Keratinocyte (primary cell): ENCODE measurements around the gene DIO1. TPM values are rescaled to one million over a fixed set of nuclear protein-coding genes. Genes with fewer than 3 reads are reported as not detected.

ENCODE experiments used
- DNase-seq: peaks from one replicate; pipeline ENCODE4 v3.0.0-alpha.2; 2011; ENCODE audit warnings: low read depth, missing footprints, low spot score
- FAIRE-seq: peaks from 2 replicates; lab custom pipeline; 2011; peaks lifted over from hg19 to GRCh38; lab: Jason Lieb, UNC
- H2AFZ ChIP-seq: 2 replicates; pipeline ENCODE4 v1.6.0; 2012; ENCODE audit warnings: low read length, control low read depth, inconsistent platforms; ENCODE audit not compliant: control insufficient read depth
- H3K27ac ChIP-seq: 2 replicates; pipeline ENCODE4 v1.5.1; 2011; ENCODE audit warnings: low read length; ENCODE audit not compliant: control insufficient read depth, insufficient read depth
- H3K27me3 ChIP-seq: 3 replicates; pipeline ENCODE4 v1.6.0; 2011; ENCODE audit warnings: low read length; ENCODE audit not compliant: control insufficient read depth, insufficient read depth; ENCODE audit errors: extremely low read depth
- H3K36me3 ChIP-seq, 2 experiments: 2 replicates in 1 of 2; 3 replicates in 1 of 2; pipeline ENCODE4 v1.5.1; 2011; ENCODE audit warnings: low read length in 2 of 2, mild to moderate bottlenecking in 1 of 2; ENCODE audit not compliant: control insufficient read depth in 2 of 2, insufficient read depth in 2 of 2; ENCODE audit errors: extremely low read depth in 1 of 2
- H3K4me1 ChIP-seq: 3 replicates; pipeline ENCODE4 v1.5.1; 2011; ENCODE audit warnings: low read length; ENCODE audit not compliant: control insufficient read depth, insufficient read depth; ENCODE audit errors: extremely low read depth
- H3K4me2 ChIP-seq: 3 replicates; pipeline ENCODE4 v1.6.0; 2011; ENCODE audit warnings: low read depth, low read length; ENCODE audit not compliant: control insufficient read depth, insufficient read depth; ENCODE audit errors: extremely low read depth
- H3K4me3 ChIP-seq, 3 experiments: fragments of 200-600 bp in 1 of 3; sonication (generic) in 1 of 3; 2 replicates in 2 of 3; 3 replicates in 1 of 3; pipeline ENCODE4 v1.5.1; 2011 to 2016; ENCODE audit warnings: low read length in 3 of 3, mild to moderate bottlenecking in 3 of 3, control low read depth in 2 of 3, inconsistent platforms in 1 of 3, low read depth in 1 of 3, mixed read lengths in 1 of 3, mixed run types in 1 of 3, moderate library complexity in 1 of 3; ENCODE audit not compliant: control insufficient read depth in 2 of 3, insufficient read depth in 2 of 3; ENCODE audit errors: extremely low read depth in 1 of 3
- H3K79me2 ChIP-seq: 2 replicates; pipeline ENCODE4 v1.6.0; 2012; ENCODE audit warnings: low read length; ENCODE audit not compliant: control insufficient read depth, insufficient read depth
- H3K9ac ChIP-seq: 3 replicates; pipeline ENCODE4 v1.6.0; 2011; ENCODE audit warnings: low read length; ENCODE audit not compliant: control insufficient read depth, insufficient read depth; ENCODE audit errors: extremely low read depth
- H3K9me1 ChIP-seq: 3 replicates; pipeline ENCODE4 v1.6.0; 2011; ENCODE audit warnings: low read length; ENCODE audit not compliant: control insufficient read depth, insufficient read depth; ENCODE audit errors: extremely low read depth
- H3K9me3 ChIP-seq: 2 replicates; pipeline ENCODE4 v1.5.1; 2012; ENCODE audit warnings: low read depth, low read length; ENCODE audit not compliant: control insufficient read depth
- H4K20me1 ChIP-seq: 3 replicates; pipeline ENCODE4 v1.6.0; 2011; ENCODE audit warnings: low read length; ENCODE audit not compliant: control insufficient read depth, insufficient read depth; ENCODE audit errors: extremely low read depth
- EZH2 ChIP-seq: IDR thresholded peaks from one replicate; pipeline ENCODE4 v1.6.1; 2012; ENCODE audit warnings: inconsistent platforms, mild to moderate bottlenecking, low read length, moderate library complexity
- dilution Hi-C: fragments of 300-500 bp; cut with MboI; formaldehyde crosslinking; loops from one replicate; pipeline ENCODE4 v1.7.0; 2020; ENCODE audit warnings: low sequenced_read_pairs; ENCODE audit not compliant: extremely low pct_ligation_motif_present
- polyA plus RNA-seq, 5 experiments: library from polyadenylated mRNA; depleted of rRNA in 3 of 5; stranded (reverse) in 3 of 5; stranded (forward) in 1 of 5; unstranded in 1 of 5; fragments of >200 nt; gene quantifications; 1 replicate in 1 of 5; 2 replicates in 3 of 5; 3 replicates in 1 of 5; pipeline versions ENCODE4 v1.2.1 to v1.2.3, GENCODE V29; 2011 to 2012; ENCODE audit warnings: missing spikeins in 2 of 5, low read depth in 1 of 5, low replicate concordance in 1 of 5
- TF ChIP-seq, protein P1 (sequence below), 3 experiments: IDR thresholded peaks in 1 of 3; conservative IDR thresholded peaks in 1 of 3; optimal IDR thresholded peaks in 1 of 3; 2 replicates in 2 of 3; 3 replicates in 1 of 3; pipeline versions ENCODE3 to v1.5.1; 2011; ENCODE audit warnings: low read length in 3 of 3, mild to moderate bottlenecking in 3 of 3, moderate library complexity in 2 of 3, control low read depth in 1 of 3, inconsistent platforms in 1 of 3; ENCODE audit not compliant: insufficient read depth in 2 of 3; ENCODE audit errors: extremely low read depth in 1 of 3

DIO1 gene
- polyA plus RNA-seq, 1 donor (not counting 4 experiments of a cell fraction or from before 2014, with no cell fraction given): not detected

DNA sequence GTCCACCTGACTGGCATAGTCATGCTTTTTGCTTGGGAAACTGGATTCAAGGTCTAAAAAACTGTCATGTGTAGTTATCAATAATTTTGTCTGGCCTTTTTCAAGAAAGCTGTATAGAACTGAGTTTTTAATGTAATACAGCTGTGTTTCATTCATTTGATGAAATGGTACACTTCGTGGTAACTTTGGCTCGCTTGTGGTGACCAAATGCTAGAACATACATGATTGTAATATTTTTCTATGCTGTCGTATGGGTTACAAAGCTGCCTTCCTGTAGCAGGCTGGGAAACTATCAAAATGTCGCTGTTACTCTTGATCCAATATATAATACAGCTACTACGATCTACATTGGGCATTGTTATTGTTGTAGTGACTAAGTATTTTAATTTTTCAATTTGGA is 54.3 kb downstream of the DIO1 start:
- DNase-seq: no peak
- TF ChIP-seq, protein P1, sequence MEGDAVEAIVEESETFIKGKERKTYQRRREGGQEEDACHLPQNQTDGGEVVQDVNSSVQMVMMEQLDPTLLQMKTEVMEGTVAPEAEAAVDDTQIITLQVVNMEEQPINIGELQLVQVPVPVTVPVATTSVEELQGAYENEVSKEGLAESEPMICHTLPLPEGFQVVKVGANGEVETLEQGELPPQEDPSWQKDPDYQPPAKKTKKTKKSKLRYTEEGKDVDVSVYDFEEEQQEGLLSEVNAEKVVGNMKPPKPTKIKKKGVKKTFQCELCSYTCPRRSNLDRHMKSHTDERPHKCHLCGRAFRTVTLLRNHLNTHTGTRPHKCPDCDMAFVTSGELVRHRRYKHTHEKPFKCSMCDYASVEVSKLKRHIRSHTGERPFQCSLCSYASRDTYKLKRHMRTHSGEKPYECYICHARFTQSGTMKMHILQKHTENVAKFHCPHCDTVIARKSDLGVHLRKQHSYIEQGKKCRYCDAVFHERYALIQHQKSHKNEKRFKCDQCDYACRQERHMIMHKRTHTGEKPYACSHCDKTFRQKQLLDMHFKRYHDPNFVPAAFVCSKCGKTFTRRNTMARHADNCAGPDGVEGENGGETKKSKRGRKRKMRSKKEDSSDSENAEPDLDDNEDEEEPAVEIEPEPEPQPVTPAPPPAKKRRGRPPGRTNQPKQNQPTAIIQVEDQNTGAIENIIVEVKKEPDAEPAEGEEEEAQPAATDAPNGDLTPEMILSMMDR (optimal IDR thresholded peaks at IDR 0.05 in 1 of 3, IDR thresholded peaks at IDR 0.05 in 1 of 3, conservative IDR thresholded peaks at IDR 0.05 in 1 of 3; ENCODE audit: extremely low read depth in 1 of 3, insufficient read depth in 2 of 3, low read length in 3 of 3): no peak
- TF ChIP-seq EZH2: no peak

DNA sequence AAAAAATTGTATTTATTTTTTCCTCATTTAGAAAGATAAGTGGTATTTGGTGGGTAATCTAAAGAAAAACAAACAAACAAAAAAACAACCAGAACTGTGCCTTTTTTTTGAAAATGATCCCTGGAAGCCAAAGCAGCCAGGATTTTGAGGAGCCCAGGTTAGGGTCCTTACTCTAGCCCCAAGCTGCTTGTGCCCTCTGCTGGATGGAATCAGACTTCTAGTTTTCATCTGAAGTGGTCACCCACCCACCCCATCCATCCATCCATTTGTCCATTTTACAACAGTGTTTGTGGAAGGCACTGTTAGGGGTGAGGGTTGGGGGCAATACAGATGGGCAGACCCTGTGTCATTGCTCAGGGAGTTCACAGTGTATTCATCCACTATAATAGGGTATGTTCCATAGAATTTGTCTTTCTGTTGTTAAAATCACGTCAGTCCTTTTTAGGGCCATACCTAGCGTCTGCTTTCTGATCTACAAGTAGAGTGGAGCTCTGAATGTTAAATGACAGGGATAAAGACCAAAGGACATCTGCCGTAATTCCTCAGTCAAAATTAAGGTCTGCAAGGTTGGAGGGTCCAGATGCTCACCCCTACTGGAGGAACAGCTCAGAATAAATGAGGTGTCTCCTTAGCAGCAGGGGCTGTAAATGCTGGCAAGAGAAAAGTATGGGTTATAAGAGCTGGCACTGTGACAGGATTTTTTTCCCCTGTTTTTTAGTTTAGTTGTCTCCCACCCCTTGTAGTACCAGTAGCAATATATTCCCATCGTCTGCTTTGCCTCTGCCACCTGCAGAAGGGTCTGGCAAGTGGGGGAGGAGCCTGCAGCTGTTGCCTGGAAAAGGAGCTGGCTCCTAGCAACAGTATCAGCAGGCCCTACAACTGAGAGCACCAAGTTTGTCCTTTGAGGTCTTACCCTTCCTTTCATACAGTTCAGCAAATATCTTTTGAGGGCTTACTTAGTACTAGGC is 55.3 kb downstream of the DIO1 start:
- no peaks in the 10 kb centered on the region for H3K9me1 ChIP-seq
- no peak for FAIRE-seq
- H3K36me3 ChIP-seq: peaks cover 9 to 37% of the 10 kb centered on the region in 2 experiments
- no peaks in the 10 kb centered on the region for H3K27me3 ChIP-seq
- H3K4me3 ChIP-seq: no peak overlapping the region
- peaks cover 19% of the 10 kb centered on the region for H3K4me1 ChIP-seq
- no peaks in the 10 kb centered on the region for H3K9me3 ChIP-seq
- TF ChIP-seq, protein P1 (optimal IDR thresholded peaks at IDR 0.05 in 1 of 3, IDR thresholded peaks at IDR 0.05 in 1 of 3, conservative IDR thresholded peaks at IDR 0.05 in 1 of 3; ENCODE audit: extremely low read depth in 1 of 3, insufficient read depth in 2 of 3, low read length in 3 of 3): peak; percentile 51 to 59 (median 54)
- no peak for TF ChIP-seq EZH2
- H3K27ac ChIP-seq: no peak overlapping the region
- H4K20me1 ChIP-seq: no peaks in the 10 kb centered on the region
- no peak for DNase-seq
- dilution Hi-C loops: no loop called here
- H2AFZ ChIP-seq: no peak overlapping the region
- peaks cover 70% of the 10 kb centered on the region for H3K79me2 ChIP-seq
- no peak overlapping the region for H3K4me2 ChIP-seq
- H3K9ac ChIP-seq: no peak overlapping the region

More for the DNA sequence above, 54.3 kb downstream of the DIO1 start:
- H3K9me3 ChIP-seq: no peaks in the 10 kb centered on the region
- peaks cover 9 to 31% of the 10 kb centered on the region in 2 experiments for H3K36me3 ChIP-seq
- FAIRE-seq: no peak
- no peak overlapping the region for H3K9ac ChIP-seq
- no peaks in the 10 kb centered on the region for H4K20me1 ChIP-seq
- H3K9me1 ChIP-seq: no peaks in the 10 kb centered on the region
- H3K4me3 ChIP-seq: peak overlapping the region in 1 of 3 experiments; percentile 71
- H3K27ac ChIP-seq: no peak overlapping the region
- dilution Hi-C loops: no loop called here
- H3K79me2 ChIP-seq: peaks cover 71% of the 10 kb centered on the region
- H3K4me2 ChIP-seq: peak overlapping the region; percentile 8
- H2AFZ ChIP-seq: no peak overlapping the region
- H3K27me3 ChIP-seq: no peaks in the 10 kb centered on the region
- H3K4me1 ChIP-seq: peaks cover 19% of the 10 kb centered on the region
